Activated CD8-positive, alpha-beta memory T cell treated with anti-CD3 and anti-CD28 coated beads for 1 hour (primary cell): ENCODE measurements around the gene GPR156.

ENCODE experiments used
- DNase-seq, 2 donors: peaks; one replicate each; pipeline ENCODE4 v3.0.0-alpha.2; 2020; ENCODE audit warnings: low read depth in 1 of 2; ENCODE audit errors: extremely low read depth in 1 of 2

The GPR156 gene

DNA sequence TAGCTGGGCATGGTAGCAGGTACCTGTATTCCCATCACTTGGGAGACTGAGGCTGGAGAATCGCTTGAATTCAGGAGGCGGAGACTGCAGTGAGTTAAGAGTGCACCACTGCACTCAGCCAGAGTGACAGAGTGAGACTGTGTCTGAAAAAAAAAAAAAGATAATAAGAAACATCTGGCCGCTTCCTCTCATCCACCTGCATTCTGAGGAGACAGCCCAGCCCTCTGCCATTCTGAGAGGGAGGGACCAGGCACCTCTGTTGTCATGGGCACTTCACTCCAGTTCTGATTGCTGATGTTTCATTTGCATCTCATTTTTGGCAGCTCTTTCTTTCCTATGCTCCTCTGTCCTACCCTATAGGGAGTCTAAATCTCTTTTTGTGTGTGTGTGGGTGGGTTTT, 154.4 kb downstream of the GPR156 start:
- DNase-seq = no peak

DNA sequence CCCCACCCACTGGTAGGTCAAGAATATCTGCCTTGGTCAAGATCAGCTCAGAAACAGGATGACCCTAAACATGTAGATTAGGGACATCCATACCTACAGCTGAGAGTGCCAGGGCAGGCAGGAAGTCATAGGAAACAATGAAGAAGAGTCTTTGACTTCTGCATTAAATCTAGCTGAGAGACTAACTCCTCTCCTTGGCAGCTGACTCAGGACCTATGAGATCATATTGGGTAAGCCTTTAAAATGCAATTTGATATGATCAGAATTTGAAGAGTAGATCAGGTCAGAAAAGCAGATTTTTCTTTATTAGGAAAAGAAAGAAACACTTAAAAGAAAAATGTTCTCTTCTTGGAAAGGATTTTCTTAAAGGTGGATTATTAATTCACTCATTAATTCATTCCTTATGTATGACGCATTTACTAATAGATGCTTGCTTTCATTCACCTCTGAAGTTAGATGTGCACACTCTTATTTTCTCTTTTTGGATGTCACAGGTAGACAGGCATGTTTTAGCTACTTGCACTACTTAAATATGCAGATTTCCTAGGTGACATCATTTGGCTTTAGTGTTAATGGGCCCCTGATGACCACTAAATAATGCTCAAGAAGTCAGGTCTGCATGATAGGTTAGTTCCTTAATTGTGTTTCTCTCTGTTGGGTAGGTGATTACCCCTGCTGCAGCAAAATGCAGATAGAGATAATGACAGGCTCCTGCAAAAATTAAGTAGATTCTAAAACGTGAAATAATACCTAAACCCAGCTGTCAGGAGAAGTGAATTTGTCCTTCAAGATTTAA, 155.1 kb downstream of the GPR156 start:
- DNase-seq = no peak

DNA sequence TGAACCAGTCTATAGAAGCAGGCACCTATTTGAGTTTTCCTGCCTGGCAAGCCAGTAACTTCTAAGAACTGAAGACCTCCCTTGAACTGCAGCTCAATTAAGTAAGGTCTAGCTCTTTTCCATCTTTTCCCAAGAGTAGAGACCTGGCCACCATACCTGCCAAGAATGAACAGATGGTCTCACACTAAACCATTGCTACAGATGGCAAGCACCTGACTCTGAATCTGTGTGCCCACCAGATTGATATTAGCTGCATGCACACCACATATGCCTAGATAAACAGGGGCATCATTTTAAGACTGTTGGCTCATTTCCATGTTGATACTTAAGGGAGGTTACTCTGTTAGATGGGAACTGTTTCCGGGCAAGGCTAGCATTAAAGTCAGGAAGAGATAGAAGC, 156.0 kb downstream of the GPR156 start:
- no peak for DNase-seq

DNA sequence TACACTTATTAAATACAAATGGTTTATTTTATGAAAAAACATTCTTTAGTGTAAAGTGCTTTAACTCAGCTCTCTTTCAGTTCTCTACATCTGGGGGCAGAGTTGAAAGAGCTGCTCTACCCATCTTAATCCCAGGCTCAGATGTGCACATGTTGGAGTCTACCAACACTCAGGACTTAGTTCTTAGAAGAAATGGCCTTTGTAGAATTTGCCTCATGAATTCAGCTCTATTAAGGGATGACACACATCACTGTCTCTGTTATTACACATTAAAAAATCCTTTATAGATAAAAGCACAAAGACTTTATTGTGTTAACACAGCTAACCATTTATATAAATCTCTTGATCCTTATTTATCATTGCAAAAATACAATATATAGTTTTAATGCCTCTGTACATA, 159.0 kb downstream of the GPR156 start:
- DNase-seq = no peak

DNA sequence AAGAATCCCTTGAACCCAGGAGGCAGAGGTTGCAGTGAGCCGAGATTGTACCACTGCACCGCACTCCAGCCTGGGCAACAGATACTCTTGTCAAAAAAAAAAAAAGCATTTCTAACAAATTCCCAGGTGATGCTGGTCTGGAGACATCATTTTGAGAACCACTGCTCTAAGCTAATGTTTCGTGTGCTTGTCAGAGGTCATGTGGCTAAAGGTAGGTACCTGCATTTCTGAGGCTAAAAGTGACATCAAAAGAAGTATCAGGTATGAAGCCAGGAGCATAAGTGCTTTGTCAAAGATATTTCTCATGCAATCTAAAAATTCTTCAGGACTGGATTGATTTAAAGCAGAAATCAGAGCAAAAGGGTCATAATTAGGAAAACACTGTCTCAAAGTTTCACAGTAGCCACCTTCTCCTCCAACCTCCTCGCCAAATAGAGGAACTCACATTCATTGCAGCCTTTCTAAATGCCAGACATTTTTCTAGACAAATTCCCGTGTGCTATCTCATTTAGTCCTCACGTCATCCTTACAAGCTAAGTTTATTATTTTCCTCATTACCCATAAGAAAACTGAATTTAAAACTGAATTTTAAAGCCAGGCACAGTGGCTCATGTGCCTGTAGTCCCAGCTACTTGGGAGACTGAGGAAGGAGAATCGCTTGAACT, 165.0 kb downstream of the GPR156 start:
- no peak for DNase-seq
